ENCODE data around the gene PCNX2. TPM values are rescaled to one million over a fixed set of nuclear protein-coding genes. Genes with fewer than 3 reads are reported as not detected.

PCNX2 gene
- total and polyA plus RNA-seq, 4 donors: 2.0 to 15.1 (median 6.4) TPM

GRCh38 chr1:233114159-233114558, 181.4 kb downstream of the PCNX2 start:
- ATAC-seq (ENCODE audit: insufficient read depth, low FRiP score): no peak

GRCh38 chr1:233113009-233113879, 182.3 kb downstream of the PCNX2 start:
- no peaks in the 10 kb centered on the region for H3K27me3 ChIP-seq (ENCODE audit: control insufficient read depth in 3 of 3, insufficient read depth in 3 of 3, low read length in 2 of 3)
- 13 to 20% methylated on average over 8 of the region's 8 CpGs for WGBS, 2 donors
- H3K27ac ChIP-seq (ENCODE audit: low read depth in 1 of 2, low read length in 1 of 2): peak overlapping the region; percentile 24 to 82
- no peaks in the 10 kb centered on the region for H3K9me3 ChIP-seq (ENCODE audit: control insufficient read depth in 4 of 4, insufficient read depth in 3 of 4, low read length in 3 of 4)
- DNase-seq: peak; percentile 68 to 89 (median 80)
- H3K4me1 ChIP-seq (ENCODE audit: control insufficient read depth in 5 of 5, insufficient read depth in 5 of 5, low read length in 5 of 5): peaks cover 5 to 18% (median 9%) of the 10 kb centered on the region in 5 donors
- no peak overlapping the region for H3K4me3 ChIP-seq
- peak overlapping the region; percentile 26 to 36 for H3K9ac ChIP-seq (ENCODE audit: insufficient read depth in 1 of 2, low read length in 2 of 2)
- ATAC-seq (ENCODE audit: insufficient read depth, low FRiP score): peak; percentile 86
- H3K36me3 ChIP-seq (ENCODE audit: control insufficient read depth in 4 of 4, insufficient read depth in 4 of 4, low read length in 4 of 4): no peaks in the 10 kb centered on the region
- no peak for TF ChIP-seq CTCF (IDR thresholded peaks at IDR 0.05; ENCODE audit: control extremely low read depth, extremely low read depth)

More at GRCh38 chr1:233114159-233114558, 181.4 kb downstream of the PCNX2 start:
- Histone ChIP-seq H3K27ac (ENCODE audit: low read depth in 1 of 2, low read length in 1 of 2) (peak overlapping the region in 1 of 2 donors; percentile 15), H3K9ac (ENCODE audit: insufficient read depth in 1 of 2, low read length in 2 of 2) (no peak overlapping the region), H3K4me1 (ENCODE audit: control insufficient read depth in 5 of 5, insufficient read depth in 5 of 5, low read length in 5 of 5) (peaks cover 5 to 18% (median 9%) of the 10 kb centered on the region in 5 donors), H3K36me3 (ENCODE audit: control insufficient read depth in 4 of 4, insufficient read depth in 4 of 4, low read length in 4 of 4) (no peaks in the 10 kb centered on the region), H3K4me3 (no peak overlapping the region), H3K27me3 (ENCODE audit: control insufficient read depth in 3 of 3, insufficient read depth in 3 of 3, low read length in 2 of 3) (no peaks in the 10 kb centered on the region), H3K9me3 (ENCODE audit: control insufficient read depth in 4 of 4, insufficient read depth in 3 of 4, low read length in 3 of 4) (no peaks in the 10 kb centered on the region)
- no peak for DNase-seq
- WGBS, 2 donors: 70 to 75% methylated on average over 5 of the region's 5 CpGs
- TF ChIP-seq CTCF (IDR thresholded peaks at IDR 0.05; ENCODE audit: control extremely low read depth, extremely low read depth): no peak

GRCh38 chr1:233112186-233113008, 183.1 kb downstream of the PCNX2 start:
- H3K4me1 ChIP-seq (ENCODE audit: control insufficient read depth in 5 of 5, insufficient read depth in 5 of 5, low read length in 5 of 5): peaks cover 5 to 18% (median 9%) of the 10 kb centered on the region in 5 donors
- peak overlapping the region in 1 of 2 donors; percentile 82 for H3K27ac ChIP-seq (ENCODE audit: low read depth in 1 of 2, low read length in 1 of 2)
- no peak for TF ChIP-seq CTCF (IDR thresholded peaks at IDR 0.05; ENCODE audit: control extremely low read depth, extremely low read depth)
- peak; percentile 37 to 57 (median 39) for DNase-seq
- peak overlapping the region; percentile 26 to 36 for H3K9ac ChIP-seq (ENCODE audit: insufficient read depth in 1 of 2, low read length in 2 of 2)
- WGBS, 2 donors: 55 to 61% methylated on average over 6 of the region's 6 CpGs
- H3K36me3 ChIP-seq (ENCODE audit: control insufficient read depth in 4 of 4, insufficient read depth in 4 of 4, low read length in 4 of 4): no peaks in the 10 kb centered on the region
- no peaks in the 10 kb centered on the region for H3K27me3 ChIP-seq (ENCODE audit: control insufficient read depth in 3 of 3, insufficient read depth in 3 of 3, low read length in 2 of 3)
- ATAC-seq (ENCODE audit: insufficient read depth, low FRiP score): peak; percentile 12
- no peak overlapping the region for H3K4me3 ChIP-seq
- H3K9me3 ChIP-seq (ENCODE audit: control insufficient read depth in 4 of 4, insufficient read depth in 3 of 4, low read length in 3 of 4): no peaks in the 10 kb centered on the region
